ENCODE measurements around the gene TBX19. TPM values are rescaled to one million over a fixed set of nuclear protein-coding genes. Genes with fewer than 3 reads are reported as not detected.

Gene TBX19
- total RNA-seq, 1 experiment from 2014 or later, result 3.0 TPM

DNA sequence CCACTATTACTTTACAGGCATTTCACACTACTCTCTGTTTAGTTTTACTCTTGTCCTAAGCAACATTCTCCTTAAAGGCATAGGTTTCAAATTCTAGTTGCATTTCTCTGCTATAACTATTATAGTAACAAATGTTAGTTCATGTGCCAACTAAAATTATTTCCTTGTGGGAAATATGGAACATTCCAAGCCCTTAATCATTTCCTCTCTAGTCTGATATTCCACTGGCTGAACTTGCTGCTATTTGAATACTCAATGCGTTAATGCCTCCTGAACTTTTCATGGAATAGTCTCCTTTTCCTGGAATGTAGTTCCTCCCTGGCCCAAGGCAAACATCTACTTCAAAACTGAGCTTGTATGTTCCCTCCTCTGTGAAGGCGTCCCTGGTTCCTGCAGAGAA lies 19.3 kb upstream of the TBX19 start:
- ChIA-PET CTCF (no interaction called here), RAD21 (ENCODE audit: low non-redundant PET in 1 of 2, low total read pairs in 2 of 2, uncharacterized antibody in 2 of 2, unreplicated experiment in 2 of 2) (no interaction called here), POLR2A (no interaction called here)
- Histone ChIP-seq H3K27me3 (ENCODE audit: insufficient read depth, low read length) (no peaks in the 10 kb centered on the region), H3K27ac (ENCODE audit: low read depth, low read length) (no peak overlapping the region), H3K9ac (ENCODE audit: low read length) (no peak overlapping the region), H4K20me1 (ENCODE audit: insufficient read depth) (no peaks in the 10 kb centered on the region), H3K79me2 (ENCODE audit: insufficient read depth, low read length) (0 out of 2 replicates have a peak, but pooled peaks cover 5% of the 10 kb centered on the region), H3K4me1 (ENCODE audit: control insufficient read depth in 1 of 2, insufficient read depth in 2 of 2, low read length in 2 of 2) (no peaks in the 10 kb centered on the region), H3K9me3 (ENCODE audit: control insufficient read depth in 1 of 2, insufficient read depth in 1 of 2, low read depth in 1 of 2, low read length in 2 of 2) (no peaks in the 10 kb centered on the region; a peak in 1 of 4 replicates), H2AFZ (ENCODE audit: low read depth, low read length, poor library complexity, severe bottlenecking) (no peak overlapping the region), H3K4me3 (replicated peaks in 1 of 2; ENCODE audit: low read depth in 1 of 2, low read length in 2 of 2) (no peak overlapping the region), H3K4me2 (ENCODE audit: low read length) (no peak overlapping the region), H3K36me3 (ENCODE audit: control insufficient read depth in 1 of 2, insufficient read depth in 2 of 2, low read length in 2 of 2) (no peaks in the 10 kb centered on the region), H3K9me2 (ENCODE audit: insufficient read depth) (no peaks in the 10 kb centered on the region)
- TF ChIP-seq FOSL1 (IDR thresholded peaks at IDR 0.05; ENCODE audit: low read depth), result no peak
- no peak for TF ChIP-seq ZFX (IDR thresholded peaks at IDR 0.05)
- no peak for TF ChIP-seq MAX (IDR thresholded peaks at IDR 0.05)
- no peak for TF ChIP-seq REST (IDR thresholded peaks at IDR 0.05; ENCODE audit: low read depth)
- TF ChIP-seq RAD21 (IDR thresholded peaks at IDR 0.05; ENCODE audit: low read depth), result no peak
- TF ChIP-seq SRF (IDR thresholded peaks at IDR 0.05; ENCODE audit: low read depth), result no peak
- TF ChIP-seq EZH2phosphoT487 (IDR thresholded peaks at IDR 0.05; ENCODE audit: borderline replicate concordance), result no peak
- TF ChIP-seq ATF3 (IDR thresholded peaks at IDR 0.05), result no peak
- TF ChIP-seq CEBPB (IDR thresholded peaks at IDR 0.05; ENCODE audit: low read depth), result no peak
- TF ChIP-seq SIN3A (IDR thresholded peaks at IDR 0.05; ENCODE audit: low read depth), result no peak
- TF ChIP-seq POLR2A (IDR thresholded peaks at IDR 0.05; ENCODE audit: borderline replicate concordance, extremely low read depth, insufficient read depth, insufficient read length), result no peak
- TF ChIP-seq ZNF274 (IDR thresholded peaks at IDR 0.05; ENCODE audit: low read depth, low read length), result no peak
- no peak for TF ChIP-seq TCF7L2 (IDR thresholded peaks at IDR 0.05; ENCODE audit: borderline replicate concordance, extremely low read depth, insufficient read depth, insufficient read length)
- no peak for TF ChIP-seq SP1 (IDR thresholded peaks at IDR 0.05; ENCODE audit: low read depth)
- TF ChIP-seq YY1 (IDR thresholded peaks at IDR 0.05; ENCODE audit: extremely low read depth, insufficient replicate concordance, low read depth, low read length), result no peak
- TF ChIP-seq, protein P1, sequence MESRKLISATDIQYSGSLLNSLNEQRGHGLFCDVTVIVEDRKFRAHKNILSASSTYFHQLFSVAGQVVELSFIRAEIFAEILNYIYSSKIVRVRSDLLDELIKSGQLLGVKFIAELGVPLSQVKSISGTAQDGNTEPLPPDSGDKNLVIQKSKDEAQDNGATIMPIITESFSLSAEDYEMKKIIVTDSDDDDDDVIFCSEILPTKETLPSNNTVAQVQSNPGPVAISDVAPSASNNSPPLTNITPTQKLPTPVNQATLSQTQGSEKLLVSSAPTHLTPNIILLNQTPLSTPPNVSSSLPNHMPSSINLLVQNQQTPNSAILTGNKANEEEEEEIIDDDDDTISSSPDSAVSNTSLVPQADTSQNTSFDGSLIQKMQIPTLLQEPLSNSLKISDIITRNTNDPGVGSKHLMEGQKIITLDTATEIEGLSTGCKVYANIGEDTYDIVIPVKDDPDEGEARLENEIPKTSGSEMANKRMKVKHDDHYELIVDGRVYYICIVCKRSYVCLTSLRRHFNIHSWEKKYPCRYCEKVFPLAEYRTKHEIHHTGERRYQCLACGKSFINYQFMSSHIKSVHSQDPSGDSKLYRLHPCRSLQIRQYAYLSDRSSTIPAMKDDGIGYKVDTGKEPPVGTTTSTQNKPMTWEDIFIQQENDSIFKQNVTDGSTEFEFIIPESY (IDR thresholded peaks at IDR 0.05; ENCODE audit: extremely low read depth, insufficient replicate concordance, low read length), result no peak
- intact Hi-C loops (cut with micrococcal nuclease), result no loop called here
- DNase-seq (ENCODE audit: low read depth, low spot score) (no peak), ATAC-seq (no peak)
- no TSS peak for BruUV-seq (replicated peaks)

All from HCT116 (cell line).